Measurements from ENCODE around the gene IL1B.

GRCh38 chr2:112817082-112817689 lies 19.4 kb downstream of the IL1B start:
- TF ChIP-seq CTCF (IDR thresholded peaks at IDR 0.05; ENCODE audit: low read depth, low read length, poor library complexity, severe bottlenecking) (no peak), EZH2phosphoT487 (IDR thresholded peaks at IDR 0.05; ENCODE audit: borderline replicate concordance, low read length) (no peak)

Measured in DOHH2 (cell line).